Non-pigmented ciliary epithelial cell (primary cell): ENCODE data around the gene SEMA3F.

Experiments
- DNase-seq: peaks from one replicate; pipeline ENCODE4 v3.0.0-alpha.2; 2010; ENCODE audit warnings: low read depth

The SEMA3F gene

DNA sequence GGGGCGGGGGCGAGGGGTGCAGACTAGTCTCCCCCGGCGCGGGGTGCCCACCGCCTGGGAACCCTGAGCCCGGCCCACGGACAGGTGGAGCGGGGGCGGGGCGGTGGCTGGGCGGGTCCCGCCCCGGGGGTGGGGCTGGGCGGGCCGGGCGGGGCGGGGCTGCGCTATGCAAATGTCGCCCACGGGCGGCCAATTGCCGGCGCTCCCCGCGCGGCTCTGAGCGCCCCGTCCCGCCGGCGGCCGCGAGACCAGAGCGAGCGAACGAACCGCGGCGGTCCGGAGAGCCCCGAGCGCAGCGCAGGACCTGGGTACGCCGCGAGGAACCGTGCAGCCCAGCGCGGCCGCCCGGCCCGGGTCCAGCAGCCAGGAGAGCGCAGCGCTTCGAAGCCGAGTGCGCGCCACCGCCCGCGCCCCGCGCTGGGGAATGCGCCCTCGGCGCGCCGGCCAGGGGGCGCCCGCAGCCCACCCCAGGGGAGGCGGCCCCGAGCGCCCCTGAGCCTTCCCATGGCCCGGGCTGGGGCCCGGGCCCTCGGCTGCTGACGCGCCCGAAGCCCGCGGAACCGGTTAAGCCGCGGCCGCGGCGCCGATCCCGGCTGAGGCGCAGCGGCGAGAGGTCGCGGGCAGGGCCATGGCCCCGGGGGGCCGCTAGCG is at the start of gene SEMA3F:
Gene SEMA3F (plus strand): TSS at position 485 of the 651 bp plus-strand sequence. CDS start 4,299 bp downstream, outside the sequence.
- DNase-seq, result no peak

DNA sequence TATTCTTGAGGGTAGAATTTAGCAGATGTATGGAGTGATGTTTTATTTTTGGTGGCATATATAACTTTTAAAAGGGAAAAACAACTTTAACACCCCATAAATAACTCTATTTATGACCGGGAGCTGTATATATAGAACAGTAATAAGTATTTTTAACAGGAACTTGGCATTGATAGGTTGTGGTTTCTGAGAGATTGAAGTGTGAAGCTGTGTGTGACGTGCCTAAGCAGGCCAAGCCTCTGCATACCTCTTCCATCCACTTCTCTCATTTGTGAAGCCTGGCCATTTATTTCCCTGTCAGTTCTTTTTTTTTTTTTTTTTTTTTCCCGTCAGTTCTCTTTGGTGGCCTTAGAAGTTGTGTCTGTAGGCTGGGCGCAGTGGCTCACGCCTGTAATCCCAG is 43.4 kb upstream of the SEMA3F start:
- DNase-seq, result no peak

DNA sequence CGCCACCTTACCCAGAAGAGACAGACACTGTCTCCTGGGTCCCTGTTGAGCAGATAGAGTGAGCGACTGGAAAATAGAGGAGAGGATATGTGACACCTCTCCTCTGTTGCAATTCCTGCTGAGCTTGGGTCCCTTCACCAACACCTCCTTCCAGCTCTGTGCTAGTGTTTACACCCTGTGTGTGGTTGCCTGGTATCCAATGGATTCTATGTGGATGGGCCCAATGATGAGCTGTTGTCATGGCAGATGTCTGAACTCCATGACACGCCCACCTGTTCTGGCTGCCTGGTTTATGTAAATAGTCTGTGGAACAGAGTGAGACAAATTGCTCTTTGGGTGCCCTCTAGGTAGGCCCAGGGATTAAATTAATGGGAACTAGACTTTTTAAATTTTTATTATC is 42.7 kb upstream of the SEMA3F start:
- DNase-seq, result no peak

DNA sequence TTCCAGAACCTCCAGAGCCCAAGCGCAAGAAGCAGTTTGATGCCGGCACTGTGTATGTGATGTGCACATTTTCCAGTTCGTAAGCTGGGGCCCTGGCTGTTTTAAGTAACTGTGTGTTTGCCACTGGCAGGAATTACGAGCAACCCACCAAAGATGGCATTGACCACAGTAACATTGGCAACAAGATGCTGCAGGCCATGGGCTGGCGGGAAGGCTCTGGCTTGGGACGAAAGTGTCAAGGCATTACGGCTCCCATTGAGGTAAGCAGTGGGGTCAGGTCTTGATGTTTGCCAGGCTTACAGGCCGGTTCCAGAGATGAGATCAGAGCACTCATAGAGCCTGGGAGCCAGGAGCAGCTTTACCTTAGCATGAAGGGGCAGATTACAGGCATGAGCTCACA is 38.0 kb upstream of the SEMA3F start:
- no peak for DNase-seq

DNA sequence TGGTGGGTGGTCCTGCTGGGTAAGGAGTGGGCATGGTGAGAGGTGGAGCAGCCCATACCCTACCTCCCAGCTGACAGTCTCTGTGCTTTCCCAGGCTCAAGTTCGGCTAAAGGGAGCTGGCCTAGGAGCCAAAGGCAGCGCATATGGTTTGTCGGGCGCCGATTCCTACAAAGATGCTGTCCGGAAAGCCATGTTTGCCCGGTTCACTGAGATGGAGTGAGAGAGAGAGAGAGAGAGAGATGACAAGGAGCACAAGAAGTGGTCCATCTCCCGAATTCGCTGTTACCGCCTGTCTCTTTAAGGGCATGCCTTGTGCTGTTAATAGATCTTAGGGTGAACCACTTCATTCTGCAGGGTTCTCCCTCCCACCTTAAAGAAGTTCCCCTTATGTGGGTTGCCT is 36.9 kb upstream of the SEMA3F start:
- no peak for DNase-seq

DNA sequence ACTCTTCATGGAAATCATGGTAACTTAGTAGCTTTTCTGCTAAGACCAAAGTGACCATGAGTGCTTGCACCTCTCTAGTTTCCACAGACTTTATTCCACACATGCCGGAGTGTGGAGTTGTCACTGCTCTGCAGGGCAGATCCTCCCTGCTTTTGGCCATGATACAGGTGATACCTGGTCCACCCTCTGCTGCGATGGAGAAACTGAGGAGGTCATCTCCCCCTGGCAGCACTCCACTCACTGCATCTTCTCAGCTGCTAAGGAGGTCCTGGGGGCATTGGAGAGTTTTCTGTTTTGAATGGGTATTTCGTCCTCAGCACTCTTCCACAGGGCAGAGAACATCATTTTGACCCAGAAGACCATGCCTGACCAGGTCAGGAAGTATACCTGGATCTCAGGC is 35.3 kb upstream of the SEMA3F start:
- no peak for DNase-seq

DNA sequence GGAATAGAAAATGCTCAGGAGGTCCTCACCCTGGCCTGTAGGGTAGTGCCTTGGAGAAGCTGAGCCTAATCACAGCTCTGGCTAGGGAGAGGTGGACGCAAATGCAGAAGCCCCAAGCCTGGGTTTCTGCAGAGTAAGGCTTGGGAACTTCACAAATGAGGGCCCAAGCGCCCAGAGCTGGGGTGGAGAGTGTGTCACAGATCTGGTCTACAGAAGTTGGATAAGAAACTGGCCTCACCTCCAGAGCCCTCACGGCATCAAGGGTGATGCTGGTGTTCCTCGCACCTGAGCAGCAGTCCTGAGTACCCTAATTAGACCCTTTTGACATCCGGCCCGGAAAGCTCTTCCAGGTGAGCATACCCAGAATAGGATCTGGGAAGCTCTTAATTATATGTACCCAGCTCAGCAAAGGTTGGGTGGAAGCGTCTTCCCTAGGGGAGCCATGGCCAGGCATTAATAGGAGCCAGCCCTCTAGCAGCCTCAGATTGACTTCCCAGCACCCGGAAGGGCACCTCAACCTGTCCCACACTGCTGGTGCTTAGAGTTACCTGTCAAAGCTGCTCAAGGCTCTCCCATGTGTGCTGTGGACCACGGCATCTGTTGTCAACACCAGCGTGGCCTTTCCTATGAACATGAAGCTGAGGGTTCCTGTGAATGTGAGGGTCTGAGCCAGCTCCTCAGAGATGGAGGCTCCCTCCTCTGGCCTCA is 34.6 kb upstream of the SEMA3F start:
- DNase-seq, result no peak

DNA sequence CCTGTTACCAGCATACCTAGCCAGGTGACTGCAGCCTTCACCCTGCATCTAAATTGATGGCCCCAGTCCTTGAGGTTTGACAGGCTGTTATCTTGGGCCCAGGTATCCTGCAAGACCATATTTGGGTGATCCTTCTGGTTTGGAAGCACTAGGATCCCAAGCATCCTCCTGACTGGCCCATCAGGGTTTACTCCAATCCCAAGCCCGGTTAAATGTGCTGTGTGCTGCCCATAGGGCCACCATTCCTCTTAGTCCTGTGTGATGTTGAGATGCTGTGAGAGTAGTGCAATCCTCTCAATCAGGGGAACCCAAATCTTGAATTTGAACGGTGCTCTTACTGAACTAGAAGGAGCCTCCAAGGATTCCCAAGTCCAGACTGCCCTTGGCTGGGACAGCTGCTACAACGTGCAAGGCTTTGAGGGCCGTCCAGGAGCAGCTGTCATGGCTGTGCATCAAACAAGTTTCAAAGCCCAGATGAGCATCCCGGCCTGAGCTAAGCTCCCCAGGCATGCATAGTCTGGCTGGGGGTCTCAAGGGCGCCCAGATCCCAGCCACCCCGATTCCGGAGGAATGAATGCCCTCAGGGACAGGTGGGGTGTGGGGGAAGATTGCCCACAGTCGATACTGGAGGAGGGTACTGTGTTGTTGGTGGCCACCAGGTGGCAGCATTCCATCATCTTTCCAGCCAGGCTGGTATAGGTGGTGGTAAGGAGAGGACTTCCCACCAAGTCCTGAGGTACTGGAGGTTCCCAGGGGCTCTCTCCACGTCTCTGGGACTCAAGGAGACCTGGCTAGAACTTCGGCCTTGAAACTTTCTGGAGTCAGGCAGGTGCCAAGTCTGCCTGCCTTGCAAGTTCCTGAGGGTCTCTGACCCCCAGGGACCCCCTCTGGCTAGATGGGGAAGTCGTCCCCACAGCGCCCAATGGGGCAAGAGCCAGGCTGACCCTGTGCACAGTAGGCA is 33.8 kb upstream of the SEMA3F start:
- peak; percentile 42 for DNase-seq

DNA sequence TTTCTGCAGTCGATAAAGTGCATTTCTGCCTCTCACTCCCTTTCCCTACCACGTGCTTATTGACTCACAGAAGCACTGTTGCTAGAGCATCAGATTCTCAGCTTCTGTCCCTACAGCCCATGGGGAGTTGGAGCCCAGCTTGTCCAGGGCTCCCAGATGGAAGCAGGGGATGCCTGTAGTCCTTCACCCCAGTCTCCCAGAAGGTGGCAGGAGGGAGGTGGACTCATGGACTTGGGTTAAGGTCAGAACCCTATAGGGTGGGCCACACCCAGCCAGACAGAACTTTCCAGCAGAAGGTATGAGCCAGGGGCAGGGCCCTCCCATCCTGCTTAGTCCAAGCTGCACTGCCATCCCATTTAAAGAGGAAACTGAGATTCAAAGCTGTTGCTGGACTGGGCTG is 33.1 kb upstream of the SEMA3F start:
- DNase-seq, result no peak

DNA sequence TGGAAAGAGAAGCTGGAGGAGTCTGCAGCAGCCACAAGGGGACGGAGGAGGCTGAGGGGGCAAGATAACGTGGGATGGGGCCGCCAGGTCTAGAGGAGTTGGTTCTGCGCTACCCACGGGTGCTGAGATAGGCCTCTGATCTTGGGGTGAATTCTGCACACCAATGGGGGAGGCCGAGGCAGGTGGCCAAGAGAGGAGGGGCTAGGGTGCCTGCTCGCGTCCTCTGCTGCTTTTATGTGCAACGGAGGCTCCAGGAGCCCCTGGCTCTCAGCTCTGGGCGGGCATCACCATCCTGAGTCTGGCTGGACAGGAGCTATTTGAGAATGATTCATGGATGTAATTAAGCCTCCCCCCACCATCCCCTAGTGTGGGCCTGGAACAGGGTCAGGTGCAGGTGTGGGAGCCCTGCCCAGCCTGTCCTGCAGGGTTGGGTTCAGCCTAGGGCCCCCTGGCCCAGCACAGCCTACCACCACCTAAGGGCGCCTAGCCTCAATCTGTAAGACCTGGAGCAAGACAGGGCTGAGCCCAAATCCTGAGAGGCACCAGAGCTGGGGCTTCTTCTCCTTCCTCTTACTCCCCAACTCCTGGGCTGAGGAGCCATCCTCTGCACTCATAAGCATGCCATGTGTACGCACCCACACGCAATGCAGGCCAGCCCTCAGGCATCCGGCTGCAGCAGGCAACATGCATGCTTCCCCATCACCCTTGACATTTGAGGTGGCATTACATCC is 32.3 kb upstream of the SEMA3F start:
- DNase-seq, result no peak

DNA sequence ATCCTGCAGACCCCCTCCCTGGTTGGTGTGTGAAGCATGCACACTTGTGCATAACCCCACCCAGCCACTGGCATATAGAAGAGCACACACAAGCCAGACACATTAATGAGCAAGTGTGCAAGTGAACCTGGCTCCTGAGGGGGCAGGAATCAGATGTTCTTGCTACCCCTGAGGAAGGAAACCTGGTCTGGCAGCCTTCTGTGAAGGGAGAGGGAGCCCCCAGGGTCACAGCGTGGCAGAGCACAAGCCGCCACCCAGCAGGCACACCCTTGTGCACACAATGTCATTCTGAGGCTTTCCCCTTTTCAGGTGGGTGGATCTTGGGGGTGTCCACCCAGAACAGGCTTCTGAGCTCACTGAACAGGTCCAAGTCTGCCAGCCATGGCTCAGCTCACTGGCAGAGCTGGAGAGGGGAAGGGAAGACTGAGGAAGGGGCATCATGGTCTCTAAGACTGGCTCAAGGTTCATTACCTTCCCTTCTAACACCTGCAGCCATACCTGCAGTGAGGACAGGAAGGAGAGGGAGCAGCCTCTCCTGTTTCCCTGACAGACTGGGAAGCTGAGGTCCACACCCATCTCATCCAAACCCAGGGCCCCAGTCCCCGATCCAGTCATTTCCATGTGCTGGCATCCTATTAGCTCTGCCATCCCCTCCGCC is 31.6 kb upstream of the SEMA3F start:
- no peak for DNase-seq

DNA sequence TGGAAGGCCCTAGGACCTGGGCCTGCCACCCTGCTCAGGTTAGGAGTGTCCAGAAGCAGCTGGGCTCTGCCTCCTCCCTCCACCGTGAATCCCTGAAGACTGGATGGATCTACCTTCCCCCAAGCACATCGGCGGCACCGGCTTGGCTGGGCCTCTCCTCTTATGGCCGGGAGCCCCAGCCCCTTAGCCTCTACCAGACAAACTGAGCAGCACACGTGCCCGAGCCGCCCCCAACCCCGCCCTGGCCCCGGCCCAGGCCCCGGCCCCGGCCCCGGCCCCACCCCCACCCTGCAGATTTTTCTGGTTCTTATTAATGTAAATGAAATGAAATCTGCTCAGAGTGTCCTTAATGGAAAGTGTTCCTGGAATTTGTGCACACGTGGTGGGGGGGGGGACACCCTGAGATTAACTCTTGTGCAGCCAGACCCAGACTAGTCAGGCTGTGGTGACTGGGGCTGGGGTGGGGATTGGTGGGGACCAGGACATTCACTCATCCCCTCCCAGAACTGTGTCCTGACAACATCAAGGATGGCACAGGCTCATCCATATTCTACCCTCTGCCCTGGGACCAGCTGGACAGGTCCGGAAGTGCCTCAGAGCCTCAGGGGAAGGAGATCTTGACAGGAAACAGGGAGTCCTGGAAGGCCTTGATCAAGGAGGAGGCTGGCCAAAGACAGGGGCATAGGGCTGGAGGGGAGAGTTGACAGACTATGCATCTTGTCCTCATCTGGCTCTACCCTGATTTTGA is 30.9 kb upstream of the SEMA3F start:
- no peak for DNase-seq

DNA sequence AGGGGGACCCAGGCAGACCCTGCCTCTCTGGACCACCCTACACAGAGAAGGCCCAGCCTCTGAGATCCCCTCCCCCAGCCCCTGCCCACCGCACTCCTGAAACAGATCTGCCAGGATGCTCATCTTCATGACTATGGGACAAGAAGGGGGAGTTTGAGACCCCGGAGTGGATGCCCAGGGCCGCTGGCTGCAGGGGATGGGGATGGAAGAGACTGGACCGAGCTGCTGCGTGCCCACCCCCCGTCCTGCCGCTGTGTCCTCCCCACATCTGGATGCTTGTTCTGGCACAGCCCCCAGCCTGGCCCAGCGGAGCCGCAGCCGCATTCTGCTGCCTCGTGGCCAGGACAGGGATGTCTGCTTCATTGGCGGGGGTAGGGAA is 30.3 kb upstream of the SEMA3F start:
- no peak for DNase-seq

DNA sequence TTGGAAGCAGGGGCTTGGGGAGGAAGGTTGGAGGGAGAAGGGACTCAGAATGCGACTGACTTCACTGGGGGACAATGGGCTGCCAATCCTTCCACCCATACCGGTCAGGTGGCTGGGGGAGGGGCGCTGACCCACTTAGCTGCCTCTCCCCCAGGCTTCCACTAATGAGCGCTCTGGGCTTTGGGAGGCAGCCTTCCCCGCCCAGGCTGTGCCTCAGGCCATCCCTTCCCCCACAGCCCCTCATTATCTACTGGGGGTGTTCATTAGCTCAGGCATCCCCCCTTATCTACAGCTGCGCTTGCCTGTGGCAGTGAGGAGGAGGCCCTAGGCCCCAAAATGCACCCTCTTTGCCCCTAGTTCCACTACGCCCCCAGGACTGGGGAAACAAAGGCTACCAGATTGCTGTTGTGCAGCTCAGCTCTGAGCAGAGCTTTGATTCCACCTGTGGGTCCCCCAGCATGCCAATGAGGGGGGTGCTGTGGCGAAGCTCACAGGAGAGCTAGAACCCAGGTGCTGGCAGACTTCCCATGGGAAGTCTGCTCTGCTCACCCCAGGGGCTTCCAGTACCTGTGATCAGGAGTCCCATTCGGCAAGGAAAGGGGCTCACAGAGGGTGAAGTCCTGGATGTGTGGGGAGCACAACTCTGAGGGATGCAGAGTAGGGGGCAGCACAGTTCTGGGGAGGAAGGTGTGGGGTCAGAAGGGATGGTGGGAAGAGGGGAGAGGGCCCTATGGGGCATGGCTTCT is 29.4 kb upstream of the SEMA3F start:
- no peak for DNase-seq

DNA sequence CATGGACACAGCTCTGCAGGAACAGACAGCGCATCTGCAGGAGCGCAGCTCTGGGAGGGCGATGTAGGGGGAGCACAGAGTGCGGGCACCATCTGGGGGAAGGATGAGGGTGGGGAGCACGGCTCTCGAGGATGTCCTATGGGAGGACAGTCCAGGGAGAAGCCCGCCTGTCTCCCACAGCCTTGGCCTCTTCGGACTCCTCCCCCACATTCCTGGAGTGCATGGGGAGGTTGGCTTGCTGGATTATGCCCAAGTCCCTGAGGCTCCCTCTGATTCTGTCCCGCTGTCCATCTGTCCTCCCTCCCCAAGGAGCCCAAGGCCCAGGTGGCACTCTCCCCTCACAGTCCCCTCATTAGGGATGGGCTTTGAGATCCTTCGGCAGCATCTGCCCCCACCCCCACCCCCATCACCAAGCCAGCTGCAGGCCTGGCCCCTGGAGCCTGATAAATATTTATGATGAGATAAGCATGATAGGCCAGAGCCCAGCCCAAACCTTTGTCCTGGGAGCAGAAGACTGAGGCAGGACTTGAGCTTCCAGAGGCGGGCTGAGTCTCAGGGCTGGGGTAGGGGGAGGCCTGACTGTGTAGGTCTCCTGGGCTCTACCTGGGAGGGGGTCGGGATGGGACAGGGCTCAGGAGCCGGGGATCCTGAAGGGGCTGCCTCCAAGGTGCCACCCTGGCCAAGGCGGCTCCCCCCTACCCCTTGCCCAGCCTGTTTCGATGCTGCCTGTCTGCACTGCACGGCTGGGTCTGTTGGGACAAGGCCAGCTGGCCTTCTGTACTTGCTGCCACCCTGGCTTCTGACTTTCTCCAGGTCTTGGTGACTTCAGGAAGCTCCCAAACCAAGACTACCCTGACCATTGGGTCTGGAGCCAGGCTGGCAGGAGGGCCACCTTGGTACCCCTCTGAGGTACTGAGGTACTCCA is 28.6 kb upstream of the SEMA3F start:
- DNase-seq, result no peak

DNA sequence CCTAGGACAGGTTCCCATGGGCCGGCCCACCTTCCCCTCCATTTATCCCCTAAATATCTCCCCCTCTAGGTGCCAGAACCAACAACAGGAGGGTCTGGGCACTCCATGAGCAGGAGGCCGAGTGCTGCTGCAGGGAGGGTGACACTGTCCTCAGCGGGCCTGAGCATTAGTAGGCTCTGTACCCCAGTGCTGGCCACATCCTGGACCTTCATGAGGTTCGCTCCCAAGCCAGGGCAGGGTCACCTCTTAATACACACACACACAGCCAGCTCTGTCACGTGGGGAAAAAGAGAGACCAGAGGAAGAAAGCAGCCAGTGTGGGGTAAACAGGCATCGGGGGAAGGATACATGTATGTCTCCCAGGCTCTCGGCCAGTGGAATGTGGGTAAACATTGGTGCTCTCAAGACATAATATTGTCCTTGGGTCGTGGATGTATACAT is 27.9 kb upstream of the SEMA3F start:
- DNase-seq, result no peak

DNA sequence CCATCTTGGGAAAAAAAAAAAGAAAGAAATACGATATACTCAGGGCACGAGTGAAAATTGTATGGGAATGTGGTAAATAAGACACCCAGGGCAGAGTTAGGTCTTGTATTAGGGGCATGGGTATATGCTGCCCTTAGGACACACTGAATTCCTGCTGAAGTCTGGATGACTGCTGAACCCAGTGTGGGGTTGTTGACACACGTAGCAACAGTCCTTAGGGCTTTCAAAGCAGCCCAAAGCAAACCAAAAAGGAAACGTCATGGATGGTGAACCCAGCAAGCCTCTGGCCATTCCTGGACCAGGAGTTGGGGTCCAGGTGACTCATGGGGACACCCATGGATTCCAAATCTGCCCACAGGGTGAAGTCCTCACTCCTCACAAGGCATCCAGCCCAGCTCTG is 27.1 kb upstream of the SEMA3F start:
- no peak for DNase-seq

DNA sequence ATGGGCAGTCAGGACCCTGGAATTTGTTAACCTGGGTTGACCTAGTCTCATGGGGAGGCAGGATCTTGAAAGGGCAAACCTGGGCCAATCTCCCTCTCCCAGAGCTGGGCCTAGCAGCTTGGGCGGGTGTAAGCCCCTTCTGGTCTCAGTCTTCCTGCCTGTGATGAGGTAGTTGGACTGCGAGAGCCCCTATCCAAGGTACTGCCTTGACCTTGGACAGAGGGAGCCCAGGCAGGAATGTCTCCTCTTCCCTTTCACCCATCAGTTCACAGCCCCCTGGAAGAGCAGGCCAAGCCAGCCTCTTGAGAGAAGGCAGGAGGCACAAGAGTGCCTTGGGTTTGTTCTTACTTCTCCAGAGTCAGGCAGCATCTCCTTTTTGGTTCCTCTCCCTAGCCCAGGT is 24.7 kb upstream of the SEMA3F start:
- DNase-seq, result no peak
